ENCODE measurements around the gene MEGF11.

DNA sequence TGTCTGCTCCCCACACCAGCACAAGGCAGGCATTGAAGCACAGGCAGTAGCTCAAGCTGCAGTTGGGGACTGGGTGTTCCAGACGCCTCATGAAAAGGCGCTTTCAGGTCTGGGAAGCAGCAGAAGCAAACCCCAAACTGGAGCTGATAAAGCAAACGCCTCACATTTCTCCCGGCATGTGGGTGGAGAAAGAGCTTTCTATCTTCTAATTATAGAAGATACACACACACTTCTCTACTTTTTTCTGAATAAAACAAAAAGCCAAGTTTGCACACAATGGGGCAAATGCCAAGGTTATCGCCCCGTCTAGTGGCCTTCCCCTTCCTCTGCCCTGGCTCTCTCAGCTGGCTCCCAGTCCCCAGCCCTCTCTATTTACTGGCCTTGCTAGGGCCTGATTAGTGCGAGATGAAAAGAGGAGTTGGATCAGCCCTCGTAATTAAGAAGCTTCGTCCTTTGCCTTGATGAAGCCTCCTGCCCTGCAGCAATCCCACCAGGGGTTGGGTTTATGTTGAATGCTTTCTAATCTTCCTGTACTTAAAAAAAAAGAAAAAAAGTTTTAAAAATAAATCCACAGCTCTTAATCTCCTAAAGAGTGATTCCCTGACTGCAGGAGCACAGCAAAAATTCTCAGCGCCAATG is 120.2 kb downstream of the MEGF11 start:
- no peak for TF ChIP-seq POLR2A (IDR thresholded peaks at IDR 0.05; ENCODE audit: low read length)
- no peak for TF ChIP-seq MYC (IDR thresholded peaks at IDR 0.05; ENCODE audit: borderline replicate concordance, low read length)
- TF ChIP-seq HDAC2 (IDR thresholded peaks at IDR 0.05) = no peak
- no peak for TF ChIP-seq CHD4 (IDR thresholded peaks at IDR 0.05; ENCODE audit: borderline replicate concordance)
- TF ChIP-seq, protein P1, sequence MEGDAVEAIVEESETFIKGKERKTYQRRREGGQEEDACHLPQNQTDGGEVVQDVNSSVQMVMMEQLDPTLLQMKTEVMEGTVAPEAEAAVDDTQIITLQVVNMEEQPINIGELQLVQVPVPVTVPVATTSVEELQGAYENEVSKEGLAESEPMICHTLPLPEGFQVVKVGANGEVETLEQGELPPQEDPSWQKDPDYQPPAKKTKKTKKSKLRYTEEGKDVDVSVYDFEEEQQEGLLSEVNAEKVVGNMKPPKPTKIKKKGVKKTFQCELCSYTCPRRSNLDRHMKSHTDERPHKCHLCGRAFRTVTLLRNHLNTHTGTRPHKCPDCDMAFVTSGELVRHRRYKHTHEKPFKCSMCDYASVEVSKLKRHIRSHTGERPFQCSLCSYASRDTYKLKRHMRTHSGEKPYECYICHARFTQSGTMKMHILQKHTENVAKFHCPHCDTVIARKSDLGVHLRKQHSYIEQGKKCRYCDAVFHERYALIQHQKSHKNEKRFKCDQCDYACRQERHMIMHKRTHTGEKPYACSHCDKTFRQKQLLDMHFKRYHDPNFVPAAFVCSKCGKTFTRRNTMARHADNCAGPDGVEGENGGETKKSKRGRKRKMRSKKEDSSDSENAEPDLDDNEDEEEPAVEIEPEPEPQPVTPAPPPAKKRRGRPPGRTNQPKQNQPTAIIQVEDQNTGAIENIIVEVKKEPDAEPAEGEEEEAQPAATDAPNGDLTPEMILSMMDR (IDR thresholded peaks at IDR 0.05) = no peak
- no peak for TF ChIP-seq ESRRA (IDR thresholded peaks at IDR 0.05; ENCODE audit: borderline replicate concordance, low read length)
- TF ChIP-seq RAD21 (conservative IDR thresholded peaks at IDR 0.05 in 1 of 2, IDR thresholded peaks at IDR 0.05 in 1 of 2) = no peak
- TF ChIP-seq RNF2 (IDR thresholded peaks at IDR 0.05; ENCODE audit: borderline replicate concordance, low read depth) = no peak
- no peak for TF ChIP-seq CBX2 (IDR thresholded peaks at IDR 0.05; ENCODE audit: borderline replicate concordance, low read depth)
- TF ChIP-seq, protein P2, sequence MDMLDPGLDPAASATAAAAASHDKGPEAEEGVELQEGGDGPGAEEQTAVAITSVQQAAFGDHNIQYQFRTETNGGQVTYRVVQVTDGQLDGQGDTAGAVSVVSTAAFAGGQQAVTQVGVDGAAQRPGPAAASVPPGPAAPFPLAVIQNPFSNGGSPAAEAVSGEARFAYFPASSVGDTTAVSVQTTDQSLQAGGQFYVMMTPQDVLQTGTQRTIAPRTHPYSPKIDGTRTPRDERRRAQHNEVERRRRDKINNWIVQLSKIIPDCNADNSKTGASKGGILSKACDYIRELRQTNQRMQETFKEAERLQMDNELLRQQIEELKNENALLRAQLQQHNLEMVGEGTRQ (IDR thresholded peaks at IDR 0.05) = no peak
- no peak for TF ChIP-seq POLR2AphosphoS2 (conservative IDR thresholded peaks at IDR 0.05; ENCODE audit: low read length)
- TF ChIP-seq, protein P3, sequence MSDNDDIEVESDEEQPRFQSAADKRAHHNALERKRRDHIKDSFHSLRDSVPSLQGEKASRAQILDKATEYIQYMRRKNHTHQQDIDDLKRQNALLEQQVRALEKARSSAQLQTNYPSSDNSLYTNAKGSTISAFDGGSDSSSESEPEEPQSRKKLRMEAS (IDR thresholded peaks at IDR 0.05) = no peak
- TF ChIP-seq ZSCAN20 (CRISPR knock-in tag; IDR thresholded peaks at IDR 0.05) = no peak
